ENCODE results near the gene PCSK9. TPM values are rescaled to one million over a fixed set of nuclear protein-coding genes. Genes with fewer than 3 reads are reported as not detected.

The PCSK9 gene
- total RNA-seq, 1 donor from 2014 or later, result 3.1 TPM

- H3K27me3 ChIP-seq (ENCODE audit: control insufficient read depth in 3 of 3, insufficient read depth in 3 of 3, low read length in 3 of 3), result peaks cover 44 to 52% (median 46%) of the 10 kb centered on the region in 3 donors
Observed at GRCh38 chr1:55041613-55042012, 2.3 kb downstream of the PCSK9 start.

GRCh38 chr1:55043011-55043410 is 3.7 kb downstream of the PCSK9 start:
- Histone ChIP-seq H3K9me3 (ENCODE audit: control insufficient read depth in 3 of 3, low read length in 3 of 3) (no peaks in the 10 kb centered on the region), H3K27me3 (ENCODE audit: control insufficient read depth in 3 of 3, insufficient read depth in 3 of 3, low read length in 3 of 3) (peaks cover 33 to 39% (median 34%) of the 10 kb centered on the region in 3 donors), H3K36me3 (ENCODE audit: control insufficient read depth in 3 of 3, insufficient read depth in 3 of 3, low read length in 3 of 3) (no peaks in the 10 kb centered on the region), H3K9ac (ENCODE audit: low read depth in 1 of 3, low read length in 3 of 3) (no peak overlapping the region), H3K4me3 (ENCODE audit: low read length in 3 of 3) (no peak overlapping the region), H3K4me1 (ENCODE audit: control insufficient read depth in 3 of 3, insufficient read depth in 3 of 3, low read length in 3 of 3) (peaks cover 7 to 14% (median 9%) of the 10 kb centered on the region in 3 donors), H3K27ac (ENCODE audit: low read depth, low read length) (no peak overlapping the region)

More at GRCh38 chr1:55041613-55042012, 2.3 kb downstream of the PCSK9 start:
- Histone ChIP-seq H3K4me1 (ENCODE audit: control insufficient read depth in 3 of 3, insufficient read depth in 3 of 3, low read length in 3 of 3) (peaks cover 7 to 14% (median 9%) of the 10 kb centered on the region in 3 donors), H3K4me3 (ENCODE audit: low read length in 3 of 3) (no peak overlapping the region), H3K36me3 (ENCODE audit: control insufficient read depth in 3 of 3, insufficient read depth in 3 of 3, low read length in 3 of 3) (no peaks in the 10 kb centered on the region), H3K9me3 (ENCODE audit: control insufficient read depth in 3 of 3, low read length in 3 of 3) (no peaks in the 10 kb centered on the region), H3K27ac (ENCODE audit: low read depth, low read length) (no peak overlapping the region), H3K9ac (ENCODE audit: low read depth in 1 of 3, low read length in 3 of 3) (no peak overlapping the region)

GRCh38 chr1:55043726-55044125 is 4.4 kb downstream of the PCSK9 start:
- Histone ChIP-seq H3K36me3 (ENCODE audit: control insufficient read depth in 3 of 3, insufficient read depth in 3 of 3, low read length in 3 of 3) (no peaks in the 10 kb centered on the region), H3K4me1 (ENCODE audit: control insufficient read depth in 3 of 3, insufficient read depth in 3 of 3, low read length in 3 of 3) (peaks cover 7 to 14% (median 9%) of the 10 kb centered on the region in 3 donors), H3K9me3 (ENCODE audit: control insufficient read depth in 3 of 3, low read length in 3 of 3) (no peaks in the 10 kb centered on the region), H3K4me3 (ENCODE audit: low read length in 3 of 3) (no peak overlapping the region), H3K27me3 (ENCODE audit: control insufficient read depth in 3 of 3, insufficient read depth in 3 of 3, low read length in 3 of 3) (peaks cover 26 to 31% (median 27%) of the 10 kb centered on the region in 3 donors), H3K9ac (ENCODE audit: low read depth in 1 of 3, low read length in 3 of 3) (no peak overlapping the region), H3K27ac (ENCODE audit: low read depth, low read length) (no peak overlapping the region)

- Histone ChIP-seq H3K27ac (ENCODE audit: low read depth, low read length) (no peak overlapping the region), H3K36me3 (ENCODE audit: control insufficient read depth in 3 of 3, insufficient read depth in 3 of 3, low read length in 3 of 3) (no peaks in the 10 kb centered on the region), H3K27me3 (ENCODE audit: control insufficient read depth in 3 of 3, insufficient read depth in 3 of 3, low read length in 3 of 3) (peaks cover 15 to 21% (median 16%) of the 10 kb centered on the region in 3 donors), H3K9ac (ENCODE audit: low read depth in 1 of 3, low read length in 3 of 3) (no peak overlapping the region), H3K4me1 (ENCODE audit: control insufficient read depth in 3 of 3, insufficient read depth in 3 of 3, low read length in 3 of 3) (peaks cover under 1 to 5% (median 2%) of the 10 kb centered on the region in 3 donors), H3K9me3 (ENCODE audit: control insufficient read depth in 3 of 3, low read length in 3 of 3) (no peaks in the 10 kb centered on the region), H3K4me3 (ENCODE audit: low read length in 3 of 3) (no peak overlapping the region)
Observed at GRCh38 chr1:55044617-55045397, 5.5 kb downstream of the PCSK9 start.

- Histone ChIP-seq H3K4me1 (ENCODE audit: control insufficient read depth in 3 of 3, insufficient read depth in 3 of 3, low read length in 3 of 3) (no peaks in the 10 kb centered on the region), H3K27me3 (ENCODE audit: control insufficient read depth in 3 of 3, insufficient read depth in 3 of 3, low read length in 3 of 3) (peaks cover 9 to 15% (median 10%) of the 10 kb centered on the region in 3 donors)
Observed at GRCh38 chr1:55045430-55045829, 6.1 kb downstream of the PCSK9 start.

GRCh38 chr1:55046871-55047270 is 7.5 kb downstream of the PCSK9 start:
- H3K27ac ChIP-seq (ENCODE audit: low read depth, low read length), result no peak overlapping the region
- H3K36me3 ChIP-seq (ENCODE audit: control insufficient read depth in 3 of 3, insufficient read depth in 3 of 3, low read length in 3 of 3), result no peaks in the 10 kb centered on the region
- no peaks in the 10 kb centered on the region for H3K9me3 ChIP-seq (ENCODE audit: control insufficient read depth in 3 of 3, low read length in 3 of 3)
- H3K9ac ChIP-seq (ENCODE audit: low read depth in 1 of 3, low read length in 3 of 3), result no peak overlapping the region
- no peak overlapping the region for H3K4me3 ChIP-seq (ENCODE audit: low read length in 3 of 3)
- H3K4me1 ChIP-seq (ENCODE audit: control insufficient read depth in 3 of 3, insufficient read depth in 3 of 3, low read length in 3 of 3), result no peaks in the 10 kb centered on the region
- H3K27me3 ChIP-seq (ENCODE audit: control insufficient read depth in 3 of 3, insufficient read depth in 3 of 3, low read length in 3 of 3), result peaks cover 0 to 6% (median 0%) of the 10 kb centered on the region in 3 donors

More at GRCh38 chr1:55045430-55045829, 6.1 kb downstream of the PCSK9 start:
- no peak overlapping the region for H3K9ac ChIP-seq (ENCODE audit: low read depth in 1 of 3, low read length in 3 of 3)
- no peaks in the 10 kb centered on the region for H3K9me3 ChIP-seq (ENCODE audit: control insufficient read depth in 3 of 3, low read length in 3 of 3)
- no peaks in the 10 kb centered on the region for H3K36me3 ChIP-seq (ENCODE audit: control insufficient read depth in 3 of 3, insufficient read depth in 3 of 3, low read length in 3 of 3)
- H3K4me3 ChIP-seq (ENCODE audit: low read length in 3 of 3), result no peak overlapping the region
- no peak overlapping the region for H3K27ac ChIP-seq (ENCODE audit: low read depth, low read length)

GRCh38 chr1:55047611-55048010 is 8.3 kb downstream of the PCSK9 start:
- H3K9ac ChIP-seq (ENCODE audit: low read depth in 1 of 3, low read length in 3 of 3), result no peak overlapping the region
- no peak overlapping the region for H3K27ac ChIP-seq (ENCODE audit: low read depth, low read length)
- peaks cover 0 to 4% (median 3%) of the 10 kb centered on the region in 3 donors for H3K4me1 ChIP-seq (ENCODE audit: control insufficient read depth in 3 of 3, insufficient read depth in 3 of 3, low read length in 3 of 3)
- H3K9me3 ChIP-seq (ENCODE audit: control insufficient read depth in 3 of 3, low read length in 3 of 3), result no peaks in the 10 kb centered on the region
- no peak overlapping the region for H3K4me3 ChIP-seq (ENCODE audit: low read length in 3 of 3)
- H3K27me3 ChIP-seq (ENCODE audit: control insufficient read depth in 3 of 3, insufficient read depth in 3 of 3, low read length in 3 of 3), result peaks cover 0 to 6% (median 0%) of the 10 kb centered on the region in 3 donors
- H3K36me3 ChIP-seq (ENCODE audit: control insufficient read depth in 3 of 3, insufficient read depth in 3 of 3, low read length in 3 of 3), result no peaks in the 10 kb centered on the region

- peaks cover 0 to 14% (median 13%) of the 10 kb centered on the region in 3 donors for H3K4me1 ChIP-seq (ENCODE audit: control insufficient read depth in 3 of 3, insufficient read depth in 3 of 3, low read length in 3 of 3)
- no peak overlapping the region for H3K27ac ChIP-seq (ENCODE audit: low read depth, low read length)
- peaks cover 0 to 6% (median 0%) of the 10 kb centered on the region in 3 donors for H3K27me3 ChIP-seq (ENCODE audit: control insufficient read depth in 3 of 3, insufficient read depth in 3 of 3, low read length in 3 of 3)
- H3K4me3 ChIP-seq (ENCODE audit: low read length in 3 of 3), result no peak overlapping the region
- H3K36me3 ChIP-seq (ENCODE audit: control insufficient read depth in 3 of 3, insufficient read depth in 3 of 3, low read length in 3 of 3), result no peaks in the 10 kb centered on the region
- H3K9me3 ChIP-seq (ENCODE audit: control insufficient read depth in 3 of 3, low read length in 3 of 3), result no peaks in the 10 kb centered on the region
- H3K9ac ChIP-seq (ENCODE audit: low read depth in 1 of 3, low read length in 3 of 3), result no peak overlapping the region
Observed at GRCh38 chr1:55048453-55049270, 9.3 kb downstream of the PCSK9 start.

- Histone ChIP-seq H3K36me3 (ENCODE audit: control insufficient read depth in 3 of 3, insufficient read depth in 3 of 3, low read length in 3 of 3) (no peaks in the 10 kb centered on the region), H3K4me3 (ENCODE audit: low read length in 3 of 3) (no peak overlapping the region), H3K4me1 (ENCODE audit: control insufficient read depth in 3 of 3, insufficient read depth in 3 of 3, low read length in 3 of 3) (peaks cover 0 to 16% (median 13%) of the 10 kb centered on the region in 3 donors), H3K9me3 (ENCODE audit: control insufficient read depth in 3 of 3, low read length in 3 of 3) (no peaks in the 10 kb centered on the region), H3K27me3 (ENCODE audit: control insufficient read depth in 3 of 3, insufficient read depth in 3 of 3, low read length in 3 of 3) (peaks cover 0 to 6% (median 0%) of the 10 kb centered on the region in 3 donors), H3K27ac (ENCODE audit: low read depth, low read length) (no peak overlapping the region), H3K9ac (ENCODE audit: low read depth in 1 of 3, low read length in 3 of 3) (no peak overlapping the region)
Observed at GRCh38 chr1:55049271-55049913, 10.0 kb downstream of the PCSK9 start.

All from skeletal muscle tissue (tissue), 4 donors.